Measurements from ENCODE around the gene P4HA2.

DNA sequence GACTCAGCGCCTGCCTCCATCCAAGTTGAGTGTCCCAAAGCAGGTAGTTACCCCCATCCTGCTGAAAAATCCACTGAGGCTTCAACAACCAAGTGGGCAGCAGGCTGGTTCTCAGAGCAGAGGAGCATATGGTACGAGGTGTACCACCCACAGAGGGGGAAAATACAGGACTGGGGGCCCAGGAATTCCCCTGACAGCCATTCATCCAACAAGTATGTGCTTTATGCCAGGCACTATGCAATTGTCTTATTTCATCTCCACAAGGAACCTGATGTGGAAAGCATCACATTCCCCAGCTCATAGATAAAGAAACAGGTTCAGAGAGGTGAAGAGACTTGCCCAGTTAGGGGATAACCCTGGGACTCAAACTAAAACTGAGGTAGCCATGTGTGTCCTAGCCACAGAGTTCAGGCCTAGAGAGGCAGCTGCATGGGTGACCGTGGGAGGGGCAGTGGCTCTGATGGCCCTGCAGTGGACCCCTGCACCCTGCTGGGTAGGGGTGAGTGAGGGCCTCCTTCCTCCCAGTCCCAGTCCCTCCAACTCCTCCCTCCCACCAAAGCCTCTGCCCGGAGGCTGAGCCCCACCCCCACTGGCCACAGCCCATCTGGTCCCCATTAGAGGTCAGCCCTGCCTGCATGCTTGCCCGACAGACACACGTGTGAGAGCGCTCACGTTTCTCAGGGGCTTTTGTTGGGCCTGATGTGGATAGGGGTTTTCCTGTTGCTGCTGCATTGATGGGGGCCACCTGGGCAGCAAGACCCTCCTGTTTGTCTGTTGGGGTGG is 41.3 kb upstream of the P4HA2 start:
- TF ChIP-seq CTCF (IDR thresholded peaks at IDR 0.05): no peak
- TF ChIP-seq POLR2AphosphoS5 (IDR thresholded peaks at IDR 0.05): no peak

All from upper lobe of left lung (tissue), 4 donors.